ENCODE results near the gene FABP6. TPM values are rescaled to one million over a fixed set of nuclear protein-coding genes. Genes with fewer than 3 reads are reported as not detected.

The FABP6 gene, protein sequence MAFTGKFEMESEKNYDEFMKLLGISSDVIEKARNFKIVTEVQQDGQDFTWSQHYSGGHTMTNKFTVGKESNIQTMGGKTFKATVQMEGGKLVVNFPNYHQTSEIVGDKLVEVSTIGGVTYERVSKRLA
- polyA plus RNA-seq (2013): 0.18 TPM in 1 of 2 replicates, not detected in the other

DNA sequence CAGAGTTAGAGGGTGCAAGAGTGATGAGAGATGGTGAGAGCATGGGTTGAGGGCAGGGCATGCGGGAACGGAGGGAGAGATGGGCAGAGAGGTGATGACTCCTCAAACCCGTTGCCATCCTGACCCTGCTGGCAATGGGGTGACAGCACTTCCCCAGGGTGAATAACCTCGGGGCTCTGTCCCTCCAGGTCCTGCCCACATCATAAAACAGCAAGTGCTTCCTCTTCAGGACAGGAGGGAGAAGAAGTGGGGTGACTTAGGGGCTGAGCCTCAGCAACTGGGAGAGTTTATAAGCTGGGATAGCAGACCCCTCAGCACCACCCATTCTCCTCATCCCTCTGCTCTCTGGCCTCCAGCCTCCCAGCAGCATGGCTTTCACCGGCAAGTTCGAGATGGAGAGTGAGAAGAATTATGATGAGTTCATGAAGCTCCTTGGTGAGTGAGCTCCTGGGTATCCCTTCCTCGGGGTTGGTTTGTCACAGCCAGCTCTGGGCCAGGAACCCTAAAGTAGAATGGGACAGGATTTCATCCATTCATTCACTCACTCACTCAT lies at the start of gene FABP6:
Gene FABP6, plus strand, starts transcription at position 317 of the 553 bp plus-strand sequence. Its CDS starts 52 bp downstream, at position 369.
- Histone ChIP-seq H3K23ac (ENCODE audit: low read length) (no peak within 1 kb of the TSS), H2AFZ (ENCODE audit: insufficient read depth, low read length, poor library complexity) (no peak within 1 kb of the TSS), H3K79me2 (ENCODE audit: control insufficient read depth, insufficient read depth, low read length, poor library complexity) (no peaks in the 10 kb centered on the region), H3K9me3 (ENCODE audit: insufficient read depth, low read depth, low read length) (no peaks in the 10 kb centered on the region), H3K9ac (ENCODE audit: low read length) (no peak within 1 kb of the TSS), H4K91ac (ENCODE audit: low read depth, low read length) (no peak within 1 kb of the TSS), H3K4me1 (ENCODE audit: control insufficient read depth in 1 of 2, insufficient read depth in 2 of 2, low read length in 2 of 2) (no peaks in the 10 kb centered on the region), H3K36me3 (ENCODE audit: control insufficient read depth in 1 of 2, insufficient read depth in 2 of 2, low read length in 2 of 2) (no peaks in the 10 kb centered on the region), H3K79me1 (ENCODE audit: low read length) (no peaks in the 10 kb centered on the region), H3K4ac (ENCODE audit: low read depth, low read length) (no peak within 1 kb of the TSS), H3K18ac (ENCODE audit: low read length) (no peak within 1 kb of the TSS), H3K27ac (ENCODE audit: low read depth, low read length) (no peak within 1 kb of the TSS), H3K4me3 (ENCODE audit: low read depth, low read length) (no peak within 1 kb of the TSS), H4K8ac (ENCODE audit: low read depth, low read length) (no peak within 1 kb of the TSS), H3K27me3 (ENCODE audit: insufficient read depth, low read length) (no peaks in the 10 kb centered on the region), H2BK120ac (ENCODE audit: insufficient read depth, low read length, poor library complexity) (no peak within 1 kb of the TSS), H2BK12ac (ENCODE audit: low read length) (no peak within 1 kb of the TSS), H2AK5ac (ENCODE audit: low read length) (no peak within 1 kb of the TSS), H2BK5ac (ENCODE audit: low read depth, low read length, poor library complexity) (no peak within 1 kb of the TSS), H4K12ac (ENCODE audit: low read depth, low read length) (no peak within 1 kb of the TSS), H3K14ac (ENCODE audit: low read length) (no peak within 1 kb of the TSS), H3K4me2 (ENCODE audit: low read length) (no peak within 1 kb of the TSS)
- DNase-seq: no peak
- no CpG with 5 or more reads among the region's 7 CpGs for WGBS (ENCODE audit: extremely low coverage, insufficient coverage, insufficient read length)

GRCh38 chr5:160180931-160181330 lies 48.4 kb upstream of the FABP6 start:
- DNase-seq: no peak
- Histone ChIP-seq H3K4me2 (ENCODE audit: low read length) (no peak overlapping the region), H3K79me2 (ENCODE audit: control insufficient read depth, insufficient read depth, low read length, poor library complexity) (no peaks in the 10 kb centered on the region), H3K4me1 (ENCODE audit: control insufficient read depth in 1 of 2, insufficient read depth in 2 of 2, low read length in 2 of 2) (peaks cover 5 to 10% of the 10 kb centered on the region in 2 experiments), H2BK5ac (ENCODE audit: low read depth, low read length, poor library complexity) (no peak overlapping the region), H4K91ac (ENCODE audit: low read depth, low read length) (no peak overlapping the region), H3K27me3 (ENCODE audit: insufficient read depth, low read length) (no peaks in the 10 kb centered on the region), H2AK5ac (ENCODE audit: low read length) (no peak overlapping the region), H4K8ac (ENCODE audit: low read depth, low read length) (no peak overlapping the region), H4K12ac (ENCODE audit: low read depth, low read length) (no peak overlapping the region), H3K23ac (ENCODE audit: low read length) (no peak overlapping the region), H2AFZ (ENCODE audit: insufficient read depth, low read length, poor library complexity) (no peak overlapping the region), H3K14ac (ENCODE audit: low read length) (no peak overlapping the region), H3K9me3 (ENCODE audit: insufficient read depth, low read depth, low read length) (peaks cover 2% of the 10 kb centered on the region), H3K36me3 (ENCODE audit: control insufficient read depth in 1 of 2, insufficient read depth in 2 of 2, low read length in 2 of 2) (no peaks in the 10 kb centered on the region), H3K4me3 (ENCODE audit: low read depth, low read length) (no peak overlapping the region), H2BK120ac (ENCODE audit: insufficient read depth, low read length, poor library complexity) (no peak overlapping the region), H3K18ac (ENCODE audit: low read length) (no peak overlapping the region), H3K9ac (ENCODE audit: low read length) (no peak overlapping the region), H3K4ac (ENCODE audit: low read depth, low read length) (no peak overlapping the region), H3K27ac (ENCODE audit: low read depth, low read length) (no peak overlapping the region), H2BK12ac (ENCODE audit: low read length) (no peak overlapping the region), H3K79me1 (ENCODE audit: low read length) (no peaks in the 10 kb centered on the region)
- WGBS (ENCODE audit: extremely low coverage, insufficient coverage, insufficient read length): no CpG with 5 or more reads among the region's 3 CpGs

DNA sequence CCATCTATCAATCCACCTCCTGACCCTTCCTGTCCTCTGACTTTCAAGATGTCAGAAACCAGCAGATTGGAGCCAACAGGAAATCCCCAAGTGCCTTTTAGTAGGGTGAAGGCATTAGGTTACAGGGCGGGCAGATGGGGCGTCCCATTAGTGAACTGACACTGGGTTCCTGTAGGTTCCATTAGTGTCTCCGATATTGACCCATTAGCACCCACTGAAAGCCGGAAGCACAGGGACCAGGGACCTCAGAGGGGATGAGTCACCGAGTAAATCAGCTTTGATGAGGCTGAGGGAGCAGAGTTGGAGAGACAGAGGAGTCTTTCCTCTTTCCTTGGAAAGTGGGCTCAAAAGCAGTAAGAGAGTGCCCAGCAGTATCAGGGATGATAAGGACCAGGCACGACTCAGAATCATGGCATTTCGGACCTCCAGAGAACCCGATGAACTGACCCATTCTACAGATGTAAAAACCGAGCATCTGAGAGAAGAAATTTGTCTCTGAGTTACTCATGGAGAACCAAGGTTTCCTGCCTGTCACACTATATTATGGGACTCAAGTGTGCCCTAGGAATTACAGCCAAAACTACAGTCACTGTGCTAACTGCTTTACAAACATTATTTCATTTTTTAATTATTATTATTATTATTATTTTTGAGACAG lies 47.2 kb upstream of the FABP6 start:
- H4K12ac ChIP-seq (ENCODE audit: low read depth, low read length): no peak overlapping the region
- no peak overlapping the region for H3K4ac ChIP-seq (ENCODE audit: low read depth, low read length)
- no peaks in the 10 kb centered on the region for H3K79me2 ChIP-seq (ENCODE audit: control insufficient read depth, insufficient read depth, low read length, poor library complexity)
- no peak overlapping the region for H3K23ac ChIP-seq (ENCODE audit: low read length)
- H3K4me1 ChIP-seq (ENCODE audit: control insufficient read depth in 1 of 2, insufficient read depth in 2 of 2, low read length in 2 of 2): peaks cover 5 to 10% of the 10 kb centered on the region in 2 experiments
- no peak overlapping the region for H3K9ac ChIP-seq (ENCODE audit: low read length)
- no peak overlapping the region for H3K14ac ChIP-seq (ENCODE audit: low read length)
- H3K27me3 ChIP-seq (ENCODE audit: insufficient read depth, low read length): no peaks in the 10 kb centered on the region
- no peak overlapping the region for H3K4me3 ChIP-seq (ENCODE audit: low read depth, low read length)
- DNase-seq: no peak
- no peak overlapping the region for H3K18ac ChIP-seq (ENCODE audit: low read length)
- no peak overlapping the region for H2AFZ ChIP-seq (ENCODE audit: insufficient read depth, low read length, poor library complexity)
- no peak overlapping the region for H2BK12ac ChIP-seq (ENCODE audit: low read length)
- H3K27ac ChIP-seq (ENCODE audit: low read depth, low read length): no peak overlapping the region
- no peak overlapping the region for H3K4me2 ChIP-seq (ENCODE audit: low read length)
- no peak overlapping the region for H2BK120ac ChIP-seq (ENCODE audit: insufficient read depth, low read length, poor library complexity)
- H3K79me1 ChIP-seq (ENCODE audit: low read length): no peaks in the 10 kb centered on the region
- H3K9me3 ChIP-seq (ENCODE audit: insufficient read depth, low read depth, low read length): peaks cover 3% of the 10 kb centered on the region
- no peak overlapping the region for H2AK5ac ChIP-seq (ENCODE audit: low read length)
- no CpG with 5 or more reads among the region's 9 CpGs for WGBS (ENCODE audit: extremely low coverage, insufficient coverage, insufficient read length)
- no peak overlapping the region for H2BK5ac ChIP-seq (ENCODE audit: low read depth, low read length, poor library complexity)
- H4K91ac ChIP-seq (ENCODE audit: low read depth, low read length): no peak overlapping the region
- no peak overlapping the region for H4K8ac ChIP-seq (ENCODE audit: low read depth, low read length)
- no peaks in the 10 kb centered on the region for H3K36me3 ChIP-seq (ENCODE audit: control insufficient read depth in 1 of 2, insufficient read depth in 2 of 2, low read length in 2 of 2)

- Histone ChIP-seq H3K27me3 (ENCODE audit: insufficient read depth, low read length) (no peaks in the 10 kb centered on the region), H3K27ac (ENCODE audit: low read depth, low read length) (no peak overlapping the region), H3K4me1 (ENCODE audit: control insufficient read depth in 1 of 2, insufficient read depth in 2 of 2, low read length in 2 of 2) (peaks cover 5 to 10% of the 10 kb centered on the region in 2 experiments), H2BK12ac (ENCODE audit: low read length) (no peak overlapping the region), H4K8ac (ENCODE audit: low read depth, low read length) (no peak overlapping the region), H3K18ac (ENCODE audit: low read length) (no peak overlapping the region), H2AFZ (ENCODE audit: insufficient read depth, low read length, poor library complexity) (no peak overlapping the region), H3K23ac (ENCODE audit: low read length) (no peak overlapping the region), H3K79me2 (ENCODE audit: control insufficient read depth, insufficient read depth, low read length, poor library complexity) (no peaks in the 10 kb centered on the region), H4K12ac (ENCODE audit: low read depth, low read length) (no peak overlapping the region), H2BK5ac (ENCODE audit: low read depth, low read length, poor library complexity) (no peak overlapping the region), H3K4me2 (ENCODE audit: low read length) (no peak overlapping the region), H3K4me3 (ENCODE audit: low read depth, low read length) (no peak overlapping the region), H3K9ac (ENCODE audit: low read length) (no peak overlapping the region), H3K79me1 (ENCODE audit: low read length) (no peaks in the 10 kb centered on the region), H3K36me3 (ENCODE audit: control insufficient read depth in 1 of 2, insufficient read depth in 2 of 2, low read length in 2 of 2) (no peaks in the 10 kb centered on the region), H3K14ac (ENCODE audit: low read length) (no peak overlapping the region), H2AK5ac (ENCODE audit: low read length) (no peak overlapping the region), H3K4ac (ENCODE audit: low read depth, low read length) (no peak overlapping the region), H4K91ac (ENCODE audit: low read depth, low read length) (no peak overlapping the region), H3K9me3 (ENCODE audit: insufficient read depth, low read depth, low read length) (peaks cover 3% of the 10 kb centered on the region), H2BK120ac (ENCODE audit: insufficient read depth, low read length, poor library complexity) (no peak overlapping the region)
- no CpG with 5 or more reads among the region's 2 CpGs for WGBS (ENCODE audit: extremely low coverage, insufficient coverage, insufficient read length)
- no peak for DNase-seq
Measured at GRCh38 chr5:160183075-160183474, 46.2 kb upstream of the FABP6 start.
